Measurements from ENCODE around the gene ZNF277. TPM values are rescaled to one million over a fixed set of nuclear protein-coding genes. Genes with fewer than 3 reads are reported as not detected.

Gene ZNF277
- total and polyA plus RNA-seq, 4 donors = 11.9 to 47.6 (median 24.9) TPM

- H3K27ac ChIP-seq (ENCODE audit: low read depth in 1 of 2, low read length in 1 of 2) = no peak overlapping the region
- peaks cover 0 to 12% (median 8%) of the 10 kb centered on the region in 5 donors for H3K4me1 ChIP-seq (ENCODE audit: control insufficient read depth in 5 of 5, insufficient read depth in 5 of 5, low read length in 5 of 5)
- WGBS, 2 donors = 81 to 94% methylated on average over 2 of the region's 2 CpGs
Observed at GRCh38 chr7:112168915-112169314, 37.6 kb upstream of the ZNF277 start.

GRCh38 chr7:112171673-112172072 lies 34.8 kb upstream of the ZNF277 start:
- Histone ChIP-seq H3K4me1 (ENCODE audit: control insufficient read depth in 5 of 5, insufficient read depth in 5 of 5, low read length in 5 of 5) (peaks cover 0 to 13% (median 8%) of the 10 kb centered on the region in 5 donors), H3K9me3 (ENCODE audit: control insufficient read depth in 4 of 4, insufficient read depth in 3 of 4, low read length in 3 of 4) (no peaks in the 10 kb centered on the region), H3K4me3 (no peak overlapping the region), H3K36me3 (ENCODE audit: control insufficient read depth in 4 of 4, insufficient read depth in 4 of 4, low read length in 4 of 4) (peaks cover 0 to 2% (median 0%) of the 10 kb centered on the region in 4 donors), H3K27ac (ENCODE audit: low read depth in 1 of 2, low read length in 1 of 2) (no peak overlapping the region), H3K9ac (ENCODE audit: insufficient read depth in 1 of 2, low read length in 2 of 2) (no peak overlapping the region), H3K27me3 (ENCODE audit: control insufficient read depth in 3 of 3, insufficient read depth in 3 of 3, low read length in 2 of 3) (no peaks in the 10 kb centered on the region)
- TF ChIP-seq CTCF (IDR thresholded peaks at IDR 0.05; ENCODE audit: control extremely low read depth, extremely low read depth) = no peak
- WGBS, 2 donors = 95 to 100% methylated on average over 1 of the region's 1 CpG
- no peak for DNase-seq
- no peak for ATAC-seq (ENCODE audit: insufficient read depth, low FRiP score)

More at GRCh38 chr7:112168915-112169314, 37.6 kb upstream of the ZNF277 start:
- Histone ChIP-seq H3K9ac (ENCODE audit: insufficient read depth in 1 of 2, low read length in 2 of 2) (no peak overlapping the region), H3K27me3 (ENCODE audit: control insufficient read depth in 3 of 3, insufficient read depth in 3 of 3, low read length in 2 of 3) (no peaks in the 10 kb centered on the region), H3K36me3 (ENCODE audit: control insufficient read depth in 4 of 4, insufficient read depth in 4 of 4, low read length in 4 of 4) (peaks cover 0 to 2% (median 0%) of the 10 kb centered on the region in 4 donors), H3K9me3 (ENCODE audit: control insufficient read depth in 4 of 4, insufficient read depth in 3 of 4, low read length in 3 of 4) (no peaks in the 10 kb centered on the region), H3K4me3 (no peak overlapping the region)
- TF ChIP-seq CTCF (IDR thresholded peaks at IDR 0.05; ENCODE audit: control extremely low read depth, extremely low read depth) = no peak
- DNase-seq (no peak), ATAC-seq (ENCODE audit: insufficient read depth, low FRiP score) (no peak)

GRCh38 chr7:112172870-112173567 lies 33.5 kb upstream of the ZNF277 start:
- H3K36me3 ChIP-seq (ENCODE audit: control insufficient read depth in 4 of 4, insufficient read depth in 4 of 4, low read length in 4 of 4) = peaks cover 0 to 2% (median 0%) of the 10 kb centered on the region in 4 donors
- H3K27me3 ChIP-seq (ENCODE audit: control insufficient read depth in 3 of 3, insufficient read depth in 3 of 3, low read length in 2 of 3) = no peaks in the 10 kb centered on the region
- no peak overlapping the region for H3K9ac ChIP-seq (ENCODE audit: insufficient read depth in 1 of 2, low read length in 2 of 2)
- no peak for TF ChIP-seq CTCF (IDR thresholded peaks at IDR 0.05; ENCODE audit: control extremely low read depth, extremely low read depth)
- peak overlapping the region in 1 of 2 donors; percentile 45 for H3K27ac ChIP-seq (ENCODE audit: low read depth in 1 of 2, low read length in 1 of 2)
- no peak for ATAC-seq (ENCODE audit: insufficient read depth, low FRiP score)
- H3K4me1 ChIP-seq (ENCODE audit: control insufficient read depth in 5 of 5, insufficient read depth in 5 of 5, low read length in 5 of 5) = peaks cover 0 to 13% (median 8%) of the 10 kb centered on the region in 5 donors
- H3K9me3 ChIP-seq (ENCODE audit: control insufficient read depth in 4 of 4, insufficient read depth in 3 of 4, low read length in 3 of 4) = no peaks in the 10 kb centered on the region
- peak in 1 of 3 donors; percentile 14 for DNase-seq
- H3K4me3 ChIP-seq = no peak overlapping the region
- WGBS, 2 donors = 70 to 72% methylated on average over 8 of the region's 8 CpGs

Measured in lung (tissue), 12 donors.